HG03378 (cell line): ENCODE data around the gene TFAP2A.

Experiments
- ATAC-seq: cut with Tn5 transposase; IDR thresholded peaks from one replicate; pipeline ENCODE4 v1.9.1; 2021; ENCODE audit warnings: mild to moderate bottlenecking, moderate library complexity; ENCODE audit not compliant: unreplicated experiment

TFAP2A gene

DNA sequence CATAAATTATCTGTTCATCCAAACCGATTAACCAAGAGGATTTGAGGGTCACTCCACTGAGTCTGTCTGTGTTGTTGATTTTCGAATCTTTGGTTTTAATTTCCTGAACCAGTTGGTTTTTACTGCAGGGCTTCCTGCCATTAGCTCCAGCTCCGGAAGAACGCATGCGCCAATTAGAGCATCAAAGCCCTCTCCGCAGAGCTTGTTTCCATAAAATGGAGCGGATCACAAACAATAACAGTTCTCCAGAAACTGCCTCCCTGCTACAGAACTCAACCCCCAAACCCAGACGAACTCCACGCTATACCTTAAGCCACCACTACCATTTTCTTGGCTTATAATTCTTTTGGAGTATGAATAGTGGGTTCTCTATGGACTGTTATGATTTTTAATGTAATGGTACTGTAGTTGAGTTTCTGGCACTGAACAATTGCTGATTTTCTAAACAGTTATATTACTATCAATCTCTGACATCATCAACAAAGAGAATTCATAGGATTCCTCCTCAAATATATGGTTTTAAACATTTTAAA lies 13.8 kb downstream of the TFAP2A start:
- no peak for ATAC-seq

DNA sequence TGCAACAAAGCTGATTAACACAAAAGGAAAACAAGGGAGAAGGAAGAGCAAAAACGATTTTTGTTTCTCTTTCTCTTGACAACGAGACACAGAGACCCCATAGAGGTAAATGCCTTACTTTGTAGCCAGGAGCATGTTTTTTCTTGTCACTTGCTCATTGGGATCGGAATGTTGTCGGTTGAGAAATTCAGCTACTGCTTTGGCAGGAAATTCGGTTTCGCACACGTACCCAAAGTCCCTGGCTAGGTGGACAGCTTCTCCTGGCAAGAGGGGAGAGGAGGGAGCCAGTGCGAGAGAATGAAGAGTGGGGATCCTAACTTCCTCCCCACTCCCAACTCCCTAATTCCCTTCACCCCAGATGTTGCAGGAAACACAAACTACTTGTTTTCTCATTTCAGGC lies 14.5 kb downstream of the TFAP2A start:
- ATAC-seq: no peak

DNA sequence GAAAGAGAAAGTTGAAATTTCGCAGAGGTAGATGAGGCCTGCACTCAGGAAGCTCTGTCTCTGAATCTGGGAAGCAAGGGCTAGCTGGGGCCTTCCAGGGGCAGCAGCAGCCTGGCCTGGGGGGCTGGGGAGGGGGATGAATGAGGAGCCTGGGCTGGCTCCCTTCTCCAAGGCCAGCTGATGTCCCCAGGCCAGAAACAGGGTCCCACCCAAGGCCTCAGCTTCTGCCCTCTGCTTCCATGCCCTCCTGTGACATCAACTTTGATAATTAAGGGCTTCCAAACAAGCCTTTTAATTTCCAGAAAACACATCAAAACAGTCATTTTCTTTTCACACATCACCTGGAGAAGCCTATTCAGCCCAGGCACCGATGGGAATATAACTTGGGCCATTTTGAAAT lies 15.4 kb downstream of the TFAP2A start:
- no peak for ATAC-seq

DNA sequence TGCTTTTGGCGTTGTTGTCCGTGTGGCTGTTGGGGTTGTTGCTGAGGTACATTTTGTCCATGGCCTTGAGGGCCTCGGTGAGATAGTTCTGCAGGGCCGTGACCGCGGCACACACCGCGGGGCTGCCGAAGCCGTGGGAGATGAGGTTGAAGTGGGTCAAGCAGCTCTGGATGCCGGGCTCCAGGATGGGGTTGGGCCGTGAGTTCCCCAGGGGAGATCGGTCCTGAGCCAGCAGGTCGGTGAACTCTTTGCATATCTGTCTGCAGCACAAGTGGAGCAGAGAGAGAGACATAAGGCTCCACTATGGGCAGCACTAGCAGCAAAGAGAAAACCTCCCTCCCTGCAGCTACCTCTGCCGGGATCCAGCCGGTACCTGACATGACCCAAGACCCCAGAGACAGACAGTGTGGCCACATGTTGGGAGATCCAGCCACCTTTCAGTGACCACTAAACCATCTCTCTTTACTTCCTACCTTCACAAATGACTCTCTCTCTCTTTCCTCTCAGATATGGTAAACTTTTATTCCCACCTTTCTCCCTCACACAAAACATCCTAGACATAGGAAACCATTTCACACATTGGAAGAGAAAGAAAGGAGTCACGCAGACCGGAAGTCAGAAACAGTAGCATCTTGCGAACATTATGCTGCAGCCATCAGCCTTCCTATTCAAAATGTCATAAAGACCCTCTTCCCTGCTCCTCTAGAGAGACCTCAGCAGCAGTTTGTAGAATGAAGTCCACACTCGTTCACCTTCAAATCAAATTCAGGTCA lies 16.2 kb downstream of the TFAP2A start:
- no peak for ATAC-seq

DNA sequence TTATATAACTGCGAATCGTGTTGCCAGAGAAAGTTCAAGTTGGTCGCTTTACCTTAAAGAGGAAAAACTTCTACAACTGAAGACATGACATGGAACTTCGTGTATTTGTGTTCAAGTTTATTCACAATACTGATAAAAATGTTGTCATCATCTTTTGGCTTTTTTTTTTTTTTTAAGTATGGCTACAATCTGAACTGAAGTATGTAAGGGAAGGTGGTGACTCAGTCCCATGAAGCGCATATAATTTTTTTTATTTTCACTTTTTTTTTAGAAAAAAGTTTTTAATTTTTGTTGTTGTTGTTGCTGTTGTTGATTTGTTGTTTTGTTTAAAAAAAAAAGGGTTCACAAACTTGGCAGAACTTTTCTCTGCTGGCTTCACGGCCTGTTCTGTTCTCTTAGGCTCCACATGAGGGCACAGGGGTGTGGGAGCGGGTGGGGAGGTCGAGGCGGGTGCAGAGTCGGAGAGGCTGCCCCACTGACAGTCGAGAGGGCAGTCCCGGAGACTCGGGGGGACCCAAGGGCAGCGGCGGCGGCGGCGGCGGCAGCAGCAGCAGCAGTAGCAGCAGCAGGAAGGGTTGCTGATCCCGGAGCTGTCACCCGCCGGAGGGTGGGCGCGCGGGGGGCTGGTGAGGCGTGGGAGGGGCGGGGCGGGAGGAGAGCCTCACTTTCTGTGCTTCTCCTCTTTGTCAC lies 17.0 kb downstream of the TFAP2A start:
- ATAC-seq: no peak

DNA sequence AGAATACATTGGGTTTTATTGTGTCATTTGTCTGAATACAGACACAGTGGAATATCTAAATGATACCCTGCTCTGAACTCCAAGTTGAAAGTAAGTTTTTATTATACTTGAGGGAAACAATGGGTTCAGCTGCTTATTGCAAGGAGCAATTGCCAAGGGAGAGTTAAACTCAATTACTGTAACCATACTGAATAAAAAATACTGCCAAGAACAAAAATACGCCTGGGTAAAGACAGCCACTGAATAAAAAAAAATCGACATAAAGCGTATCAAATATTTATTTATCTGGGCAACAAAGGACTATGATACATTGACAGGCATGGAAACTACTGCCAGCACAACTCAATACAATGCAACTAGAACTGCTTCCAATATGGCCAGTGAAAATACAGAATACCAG lies 18.1 kb downstream of the TFAP2A start:
- ATAC-seq: no peak

DNA sequence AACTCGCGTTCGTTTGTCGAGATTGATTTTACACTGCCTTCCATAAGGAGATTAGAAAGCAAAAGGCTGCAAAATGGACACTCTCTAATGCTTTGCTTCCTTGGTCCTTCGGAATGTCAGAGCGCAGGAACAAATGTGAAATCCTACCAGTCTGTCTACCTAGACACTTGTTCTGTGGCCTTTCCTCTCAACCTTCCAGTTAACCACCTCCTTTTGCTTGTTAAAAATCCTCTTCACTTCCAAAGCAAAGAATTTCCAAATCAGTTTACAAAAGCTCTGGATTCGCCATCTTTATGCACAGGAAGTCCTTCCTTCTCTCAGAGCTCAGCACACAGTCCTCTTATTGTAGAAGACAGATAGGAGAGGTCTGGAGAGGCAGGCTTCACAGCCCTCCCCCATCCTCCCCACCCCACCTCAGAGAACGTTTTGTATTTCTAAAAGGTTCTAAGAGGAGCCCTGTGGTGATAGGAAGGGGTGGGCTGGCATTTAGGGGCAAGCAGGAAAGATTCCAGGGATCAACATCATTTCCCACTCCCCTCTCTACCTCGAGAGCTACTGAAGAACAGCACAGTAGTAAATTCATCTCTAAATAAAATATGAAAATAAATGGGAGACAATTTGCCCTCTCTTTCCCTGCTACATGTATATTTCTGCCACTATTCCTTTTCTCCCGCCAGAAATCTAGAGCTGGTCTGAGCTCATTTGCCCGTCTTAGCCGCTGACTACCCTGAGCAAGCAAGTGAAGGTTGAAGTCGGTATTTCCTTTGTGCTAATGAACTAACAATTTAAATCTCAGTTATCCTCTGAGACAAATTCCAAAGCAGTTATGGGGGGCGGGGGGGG lies 18.9 kb downstream of the TFAP2A start:
- ATAC-seq: no peak

DNA sequence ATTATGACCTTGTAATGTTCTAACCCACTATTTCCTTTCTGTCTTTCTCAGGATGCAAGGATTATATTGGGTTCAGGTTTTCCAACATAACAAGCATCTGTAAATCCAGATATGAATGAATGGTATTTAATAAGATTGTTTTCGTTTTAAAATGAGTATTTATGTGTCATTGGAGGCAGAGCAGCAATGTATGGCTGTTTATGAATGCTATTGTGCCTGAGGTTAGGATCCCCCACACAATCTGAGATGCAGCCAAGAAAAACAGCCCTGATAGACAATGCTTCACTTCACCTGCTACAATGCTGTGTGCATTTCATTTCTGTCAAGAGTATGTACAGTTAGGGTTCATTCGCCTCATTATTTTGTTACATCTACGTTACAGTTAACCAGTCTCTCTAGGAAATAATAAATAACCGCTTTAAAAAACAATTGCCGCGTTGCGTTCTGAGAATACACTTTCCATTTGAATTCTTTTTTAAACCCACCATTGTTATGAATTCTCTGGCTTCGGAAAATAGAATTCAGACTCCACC lies 19.6 kb downstream of the TFAP2A start:
- ATAC-seq: no peak

DNA sequence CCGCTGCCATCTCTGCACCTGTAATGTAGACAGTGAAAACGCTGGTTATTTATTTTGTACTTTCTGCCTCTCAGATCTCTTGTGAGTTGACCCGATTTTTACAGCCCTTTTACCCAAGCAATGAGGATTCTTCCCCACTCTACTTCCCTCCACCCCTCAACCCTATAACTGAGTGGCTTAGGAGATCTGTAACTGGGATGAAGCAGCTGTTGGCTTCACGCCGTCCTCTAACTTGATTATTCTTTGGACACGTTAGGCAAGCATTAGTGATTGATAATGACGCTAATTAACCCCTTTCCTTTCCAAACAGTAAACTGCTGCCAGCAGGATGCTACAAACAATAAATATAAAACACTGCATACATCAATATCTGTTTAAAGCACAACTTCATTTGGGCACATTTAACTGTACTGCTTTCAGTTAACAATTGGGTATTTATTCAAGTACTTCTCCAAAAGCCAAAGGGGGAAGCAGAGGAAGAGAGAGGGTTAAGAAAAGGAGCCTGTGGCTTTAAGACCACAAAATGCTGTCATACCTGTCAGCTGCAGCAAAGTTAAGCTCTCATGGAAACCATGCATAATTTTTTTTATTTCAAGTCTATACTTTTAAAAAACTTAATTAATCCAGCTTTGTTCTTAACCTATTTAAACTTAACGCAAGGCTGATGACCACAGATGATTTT lies 21.2 kb downstream of the TFAP2A start:
- ATAC-seq: no peak

DNA sequence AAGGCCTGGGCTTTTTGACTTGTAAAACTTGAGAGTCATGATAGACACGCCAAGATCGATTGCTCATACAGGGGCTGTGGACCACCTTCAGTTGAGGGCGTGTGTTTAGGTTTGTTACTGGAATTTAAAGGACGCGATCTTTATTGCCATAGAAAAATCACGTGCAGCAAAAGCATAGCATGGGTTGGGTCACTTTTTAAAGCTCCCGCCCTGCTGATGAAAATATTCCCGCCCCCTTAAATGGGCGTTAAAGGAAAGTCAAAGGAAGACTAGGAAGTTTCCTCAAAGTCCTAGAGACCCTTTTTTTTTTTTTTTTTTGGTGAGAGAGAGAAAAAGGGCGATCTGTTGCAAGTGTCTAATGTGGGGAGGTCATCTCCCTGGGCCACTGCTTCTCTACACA lies 23.1 kb downstream of the TFAP2A start:
- ATAC-seq: no peak

DNA sequence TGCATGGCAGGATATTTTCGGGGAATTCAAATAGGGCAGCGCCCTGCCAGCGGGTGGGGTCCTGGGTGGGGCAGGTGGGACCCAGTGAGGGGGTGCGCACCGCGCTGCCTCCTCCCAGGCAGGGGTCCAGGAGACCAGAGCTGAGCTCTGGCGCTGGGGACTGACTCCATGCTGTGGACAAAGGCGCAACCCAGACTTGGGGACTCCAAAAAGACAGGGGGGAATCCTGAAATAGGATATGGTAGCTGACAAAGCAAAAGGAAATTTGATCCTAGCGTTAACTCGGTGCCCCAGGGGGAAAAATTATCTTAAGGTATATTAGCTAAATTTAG lies 23.6 kb downstream of the TFAP2A start:
- ATAC-seq: no peak

DNA sequence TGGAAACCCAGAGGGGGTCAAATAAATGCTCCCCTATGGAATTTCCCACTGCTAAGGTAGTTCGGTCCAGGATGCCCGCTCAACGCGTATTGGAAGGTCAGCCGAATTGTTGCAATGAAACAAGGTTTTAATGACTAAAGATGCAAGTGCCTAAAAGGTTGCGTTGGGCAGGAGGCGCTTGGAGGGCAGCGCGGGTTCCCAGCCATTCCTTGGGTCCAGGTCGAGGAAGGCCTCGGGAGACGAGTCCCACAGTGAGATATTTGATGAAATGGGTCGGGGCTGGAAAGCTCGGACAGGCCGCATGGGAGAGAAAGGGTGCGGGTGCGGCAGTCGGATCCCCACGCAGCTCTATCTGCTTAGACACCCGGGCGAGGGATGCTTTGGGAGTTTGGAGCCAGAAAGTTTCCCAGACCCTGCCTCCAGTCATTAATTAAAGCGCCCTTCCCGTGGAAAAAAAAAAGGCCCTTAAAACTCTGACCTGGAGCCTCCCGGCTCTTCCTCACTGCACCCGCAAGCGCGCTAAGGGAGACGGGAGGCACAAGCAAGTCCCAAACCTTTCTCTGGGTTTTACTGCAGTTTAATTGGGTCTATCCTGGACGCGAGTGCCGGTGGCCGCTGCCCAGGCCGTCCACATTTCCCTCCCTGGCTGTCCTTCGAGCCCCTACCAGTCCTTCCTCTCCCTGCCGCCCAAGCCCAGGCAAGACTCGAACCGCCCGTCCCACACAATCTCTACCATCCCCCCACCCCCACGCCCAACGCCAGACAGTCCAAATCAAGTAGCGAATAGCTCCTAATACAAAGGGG lies 24.2 kb downstream of the TFAP2A start:
- ATAC-seq: no peak

DNA sequence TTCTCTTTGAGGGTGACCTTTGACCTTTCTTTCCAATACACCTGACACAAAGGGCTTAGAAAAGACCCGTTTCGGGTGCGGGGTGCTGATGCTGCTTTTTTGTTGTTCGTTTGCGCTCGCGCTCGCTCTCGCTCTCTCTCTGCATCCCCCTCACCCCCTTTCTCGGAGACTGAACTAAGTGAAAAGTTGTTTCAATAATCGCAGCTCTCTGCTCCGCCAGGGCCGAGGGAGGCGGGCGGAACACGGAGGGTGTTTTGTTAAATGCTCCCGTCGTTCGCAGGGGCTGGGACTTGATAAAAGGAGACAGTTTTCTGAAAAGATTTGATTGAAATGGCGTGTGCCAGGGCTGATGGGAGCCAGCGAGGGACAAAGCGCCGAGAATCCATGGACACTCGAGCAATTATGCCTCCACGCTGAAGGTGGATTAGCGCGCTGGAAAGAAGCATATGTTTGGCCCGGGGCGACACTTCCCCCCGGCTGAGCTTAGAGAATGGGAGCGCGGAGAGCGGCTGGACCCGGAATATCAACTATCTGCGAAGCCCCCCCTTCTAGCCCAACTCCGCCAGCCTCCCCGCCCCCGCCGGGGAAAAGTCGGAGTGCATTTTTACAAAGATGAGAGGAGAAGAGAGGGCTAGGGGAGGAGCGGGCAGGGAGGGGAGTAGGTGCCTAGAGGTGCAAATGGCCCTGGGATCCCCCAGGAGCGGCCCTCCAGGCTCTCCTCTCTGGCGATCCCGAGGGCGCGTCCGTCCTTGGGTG lies 25.0 kb downstream of the TFAP2A start:
- no peak for ATAC-seq

DNA sequence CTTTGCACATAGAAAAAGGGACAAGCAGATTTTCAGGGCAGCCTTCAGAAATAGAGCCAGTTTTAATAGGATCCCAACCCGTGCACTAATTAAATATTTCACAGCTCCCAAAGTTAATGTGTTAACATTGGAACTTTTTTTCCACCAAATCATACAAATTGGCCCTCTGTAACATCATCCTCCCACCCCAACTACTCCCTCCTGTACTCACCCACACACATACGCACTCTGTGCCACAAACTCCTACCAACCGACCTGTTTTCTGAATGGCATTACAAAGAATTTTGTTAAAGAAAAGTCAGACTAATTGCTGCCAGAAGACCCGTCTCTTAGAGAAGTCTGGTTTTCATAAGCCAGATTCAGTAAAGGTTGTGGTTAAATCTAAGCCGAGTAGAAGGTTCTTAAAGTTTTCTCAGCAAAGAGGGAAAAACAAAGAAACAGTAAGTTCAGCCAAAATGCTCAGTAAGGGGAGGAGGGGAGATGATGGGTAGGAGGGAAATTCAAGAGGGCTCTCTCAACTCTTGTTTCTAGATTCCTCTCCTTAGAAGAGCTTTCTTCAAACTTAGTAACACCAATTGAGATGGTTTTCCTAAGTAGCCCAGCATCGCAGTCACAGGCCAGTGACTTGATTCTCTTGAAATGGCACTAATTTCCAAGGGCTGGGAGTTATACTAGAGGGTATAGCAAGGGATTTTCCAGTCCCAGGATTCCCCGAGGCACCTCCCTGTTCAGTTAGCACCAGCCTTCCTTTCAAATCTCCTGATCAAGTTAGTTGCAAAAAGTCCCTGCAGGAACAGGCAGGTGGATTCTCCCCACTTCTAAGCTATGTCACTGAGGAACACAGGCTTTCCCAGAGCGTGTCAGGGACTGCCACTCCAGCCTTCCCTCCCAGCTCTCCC lies 27.9 kb downstream of the TFAP2A start:
- no peak for ATAC-seq

DNA sequence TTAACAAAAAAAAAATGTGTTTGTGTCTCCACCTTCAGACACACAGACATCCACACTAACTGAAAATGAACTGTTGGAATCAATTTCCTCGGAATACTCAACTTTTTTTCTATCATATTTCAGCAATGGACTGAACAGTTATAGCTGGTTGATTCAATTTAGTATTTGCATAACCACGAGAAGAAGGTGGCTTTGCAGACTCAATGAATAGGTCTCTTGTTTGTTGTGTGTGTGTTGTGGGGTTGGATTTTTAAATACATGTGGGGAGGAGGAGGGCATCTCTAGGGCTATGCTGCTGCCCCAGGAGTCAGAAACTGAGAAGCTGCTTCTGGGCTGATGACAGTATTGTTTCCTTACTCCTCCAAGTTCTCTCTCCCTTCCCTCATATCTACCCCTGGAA lies 28.7 kb downstream of the TFAP2A start:
- ATAC-seq: no peak

DNA sequence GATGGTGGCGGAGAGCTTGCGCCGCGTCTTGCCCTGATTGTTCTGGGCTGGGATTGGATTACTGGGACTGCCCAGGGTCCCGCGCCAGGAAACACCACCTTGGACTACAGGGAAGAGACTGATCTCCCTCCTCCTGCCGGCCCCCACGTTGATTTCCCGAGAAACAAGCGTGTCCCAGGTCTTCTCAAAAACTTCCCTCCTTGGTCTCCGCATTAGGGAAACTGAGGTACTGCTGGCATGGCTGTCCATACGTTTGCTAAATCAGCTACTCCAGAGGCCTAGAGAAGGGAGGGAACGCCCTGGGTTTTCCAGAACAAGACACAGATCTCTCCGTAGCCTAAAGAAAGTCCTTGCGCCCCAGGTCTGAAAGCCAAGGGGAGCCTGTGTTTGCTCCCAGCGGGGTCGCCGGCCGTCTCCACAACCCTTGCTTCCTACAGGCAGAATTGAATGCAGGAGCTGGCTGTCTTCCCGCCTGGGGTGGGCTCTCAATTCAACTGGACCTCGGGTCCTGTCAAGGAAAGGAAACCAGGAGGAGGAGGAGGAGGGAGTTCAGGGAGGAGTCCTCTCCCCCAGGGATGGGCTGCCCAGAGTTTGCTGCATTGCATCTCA lies 29.2 kb downstream of the TFAP2A start:
- no peak for ATAC-seq

DNA sequence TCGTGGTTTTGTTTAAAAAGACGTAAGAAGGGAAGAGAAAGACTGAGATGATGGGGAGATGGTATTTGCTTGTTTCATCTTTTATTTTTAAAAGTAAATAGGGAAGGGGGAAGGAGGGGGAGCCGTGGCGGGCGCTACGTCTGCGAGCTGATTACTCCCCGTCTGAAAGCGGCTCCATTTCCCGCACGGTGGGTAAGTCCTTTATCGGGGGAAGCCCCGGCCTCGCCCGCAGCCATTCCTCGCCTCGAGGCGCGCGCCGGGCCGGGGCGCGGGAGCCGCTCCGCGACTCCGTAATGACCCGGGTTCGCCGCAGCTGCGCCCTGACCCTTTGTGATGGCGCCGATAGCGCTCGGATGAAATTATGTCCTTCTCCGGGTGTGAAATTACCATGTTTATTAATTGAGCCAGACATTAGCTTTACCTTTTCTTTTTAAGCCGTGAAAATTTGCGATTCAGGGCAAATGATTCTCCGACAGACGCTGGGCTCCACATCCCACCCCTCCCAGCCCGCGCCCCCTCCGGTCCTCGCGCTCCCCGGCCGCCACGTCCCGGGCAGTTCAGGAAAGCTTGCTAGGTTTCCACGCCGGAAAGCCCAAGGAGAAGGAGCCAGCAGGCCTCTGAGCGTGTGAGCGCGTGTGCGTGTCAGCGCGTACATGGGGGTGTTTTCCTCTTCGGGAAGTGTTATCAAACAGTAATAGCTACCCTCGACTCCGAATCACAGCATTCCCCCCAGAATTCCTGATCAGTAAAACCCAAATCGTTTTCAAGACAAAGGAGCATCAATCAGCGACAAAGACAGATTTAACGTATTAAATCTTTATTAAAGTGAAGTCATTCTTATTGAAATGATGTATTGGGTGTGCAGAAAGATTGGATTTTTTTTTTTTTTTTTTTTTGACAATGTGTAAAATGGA lies 30.0 kb downstream of the TFAP2A start:
- no peak for ATAC-seq
